Spleen (tissue), 7 donors: ENCODE results near the gene PIAS4.

Experiments used
- CTCF ChIP-seq, 11 experiments: fragments of 200-600 bp in 7 of 11; fragments of 450-650 bp in 4 of 11; sonication (generic) in 4 of 11; IDR thresholded peaks in 8 of 11; conservative IDR thresholded peaks in 3 of 11; 1 replicate in 7 of 11; 2 replicates in 4 of 11; pipeline versions ENCODE4 v1.4.0 to v1.8.0; 2016 to 2021; ENCODE audit warnings: antibody characterized with exemption in 11 of 11, inconsistent platforms in 4 of 11, mild to moderate bottlenecking in 1 of 11
- POLR2A ChIP-seq, 3 donors: fragments of 450-650 bp; IDR thresholded peaks; one replicate each; pipeline ENCODE4 v1.5.1; 2017; ENCODE audit warnings: antibody characterized with exemption in 3 of 3, mild to moderate bottlenecking in 1 of 3
- donor health status: DM: no; HTN: no; CAD: no; lungs with moderate emphysema.
- donor health status: DM: no; HTN: no; CAD: no.
- donor health status: DM: no; HTN: no; CAD: no.

DNA sequence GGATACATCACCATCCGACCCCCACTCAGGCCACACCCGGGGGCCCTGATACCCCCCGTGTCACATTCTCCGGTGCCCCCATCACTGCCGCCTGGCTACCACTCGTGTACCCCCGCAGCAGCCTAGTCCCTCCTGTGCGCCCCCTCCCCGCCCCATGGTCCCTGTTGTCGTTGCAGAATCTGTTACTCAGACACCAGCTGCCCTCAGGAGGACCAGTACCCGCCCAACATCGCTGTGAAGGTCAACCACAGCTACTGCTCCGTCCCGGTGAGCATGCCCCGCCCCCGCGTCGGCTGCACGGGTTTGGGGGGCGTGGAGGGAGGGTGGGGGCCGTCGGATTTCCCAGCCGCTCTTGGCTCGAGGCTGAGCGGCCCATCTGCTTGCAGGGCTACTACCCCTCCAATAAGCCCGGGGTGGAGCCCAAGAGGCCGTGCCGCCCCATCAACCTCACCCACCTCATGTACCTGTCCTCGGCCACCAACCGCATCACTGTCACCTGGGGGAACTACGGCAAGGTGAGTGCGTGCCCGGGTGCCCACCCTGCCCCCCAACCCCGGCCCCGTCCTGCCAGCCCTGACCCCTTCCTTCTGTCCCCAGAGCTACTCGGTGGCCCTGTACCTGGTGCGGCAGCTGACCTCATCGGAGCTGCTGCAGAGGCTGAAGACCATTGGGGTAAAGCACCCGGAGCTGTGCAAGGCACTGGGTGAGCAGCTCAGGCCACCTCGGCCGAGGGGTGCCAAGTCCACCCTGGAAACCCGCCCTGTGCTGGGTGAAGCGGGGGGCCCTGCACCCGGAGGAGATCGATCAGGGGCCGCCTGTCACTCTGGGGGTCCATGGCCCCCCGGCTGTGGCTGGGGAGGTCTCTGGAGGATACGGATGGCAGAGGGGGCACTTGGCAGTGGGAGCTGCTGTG is 21.1 kb downstream of the PIAS4 start:
- TF ChIP-seq CTCF (IDR thresholded peaks at IDR 0.05 in 8 of 11, conservative IDR thresholded peaks at IDR 0.05 in 3 of 11) (no peak), POLR2A (IDR thresholded peaks at IDR 0.05) (no peak)
